Uterus (tissue), 4 donors: ENCODE measurements around the gene PHTF2. TPM values are rescaled to one million over a fixed set of nuclear protein-coding genes. Genes with fewer than 3 reads are reported as not detected.

Source experiments
- DNase-seq, 2 donors: peaks; one replicate each; pipeline ENCODE4 v3.0.0-alpha.2; 2019 to 2020
- H3K27ac ChIP-seq, 2 donors: fragments of 200-600 bp; sonication (generic); 1 replicate in 1 of 2; 2 replicates in 1 of 2; pipeline ENCODE4 v1.5.1; 2016 to 2018
- H3K27me3 ChIP-seq, 2 donors: fragments of 200-600 bp; sonication (generic); one replicate each; pipeline ENCODE4 v1.5.1; 2018 to 2019; ENCODE audit warnings: control low read depth in 1 of 2
- H3K36me3 ChIP-seq, 2 donors: fragments of 200-600 bp; sonication (generic); one replicate each; pipeline ENCODE4 v1.5.1; 2019; ENCODE audit warnings: control low read depth in 1 of 2
- H3K4me1 ChIP-seq, 2 donors: fragments of 200-600 bp; sonication (generic); one replicate each; pipeline ENCODE4 v1.5.1; 2018 to 2019; ENCODE audit warnings: control low read depth in 1 of 2
- H3K4me3 ChIP-seq, 2 donors: fragments of 200-600 bp; sonication (generic); 1 replicate in 1 of 2; 2 replicates in 1 of 2; pipeline ENCODE4 v1.5.1; 2018 to 2019; ENCODE audit warnings: mild to moderate bottlenecking in 1 of 2
- H3K9me3 ChIP-seq, 2 donors: fragments of 200-600 bp; sonication (generic); one replicate each; pipeline ENCODE4 v1.5.1; 2019; ENCODE audit warnings: control low read depth in 1 of 2
- CTCF ChIP-seq, 4 experiments: fragments of 200-600 bp in 2 of 4; fragments of 450-650 bp in 2 of 4; sonication (generic) in 2 of 4; IDR thresholded peaks; one replicate each; pipeline ENCODE4 v1.5.1; 2016 to 2019; ENCODE audit warnings: antibody characterized with exemption in 4 of 4, mild to moderate bottlenecking in 2 of 4, moderate library complexity in 1 of 4
- POLR2A ChIP-seq, 2 donors: fragments of 450-650 bp; IDR thresholded peaks; one replicate each; pipeline ENCODE4 v1.6.1; 2016; ENCODE audit warnings: antibody characterized with exemption in 2 of 2, mild to moderate bottlenecking in 1 of 2, moderate library complexity in 1 of 2
- intact Hi-C: fragments of 100-400 bp; cut with DNase I; formaldehyde crosslinking; loops from one replicate; pipeline ENCODE4 v1.15.1; 2023; ENCODE audit warnings: low total_unique reads
- total RNA-seq, 4 donors: library from RNA; depleted of rRNA in 3 of 4; stranded (reverse); fragments of >200 nt in 3 of 4; gene quantifications; one replicate each; pipeline versions ENCODE4 v1.1.0 to v1.2.4, GENCODE V29; 2014 to 2023
- donor health status: DM: yes; HTN: yes; CAD: no.

The PHTF2 gene
- total RNA-seq, 4 donors from 2014 or later, result 6.4 to 54.8 (median 24.7) TPM

- TF ChIP-seq POLR2A (IDR thresholded peaks at IDR 0.05) (no peak), CTCF (IDR thresholded peaks at IDR 0.05) (no peak)
- no peak for DNase-seq
- Histone ChIP-seq H3K27ac (no peak overlapping the region), H3K4me1 (no peaks in the 10 kb centered on the region), H3K4me3 (no peak overlapping the region), H3K36me3 (no peaks in the 10 kb centered on the region), H3K9me3 (no peaks in the 10 kb centered on the region), H3K27me3 (no peaks in the 10 kb centered on the region)
- intact Hi-C loops, result no loop called here
Measured at GRCh38 chr7:77791956-77792355, 6.6 kb upstream of the PHTF2 start.

GRCh38 chr7:77794000-77794399 lies 4.6 kb upstream of the PHTF2 start:
- TF ChIP-seq POLR2A (IDR thresholded peaks at IDR 0.05), result no peak
- no peak for TF ChIP-seq CTCF (IDR thresholded peaks at IDR 0.05)
- DNase-seq, result no peak
- no peaks in the 10 kb centered on the region for H3K4me1 ChIP-seq
- no peak overlapping the region for H3K27ac ChIP-seq
- H3K27me3 ChIP-seq, result no peaks in the 10 kb centered on the region
- H3K36me3 ChIP-seq, result no peaks in the 10 kb centered on the region
- no peak overlapping the region for H3K4me3 ChIP-seq
- no peaks in the 10 kb centered on the region for H3K9me3 ChIP-seq
- intact Hi-C loops, result no loop called here

GRCh38 chr7:77796109-77796508 lies 2.5 kb upstream of the PHTF2 start:
- TF ChIP-seq POLR2A (IDR thresholded peaks at IDR 0.05) (no peak), CTCF (IDR thresholded peaks at IDR 0.05) (no peak)
- intact Hi-C loops, result no loop called here
- H3K4me3 ChIP-seq, result no peak overlapping the region

GRCh38 chr7:77796960-77797359 lies 1.6 kb upstream of the PHTF2 start:
- Histone ChIP-seq H3K4me1 (peaks cover 0 to 5% of the 10 kb centered on the region in 2 donors), H3K9me3 (no peaks in the 10 kb centered on the region), H3K27ac (peak overlapping the region in 1 of 2 donors; percentile 81), H3K4me3 (peak overlapping the region; percentile 62 to 90), H3K36me3 (no peaks in the 10 kb centered on the region), H3K27me3 (no peaks in the 10 kb centered on the region)
- intact Hi-C loops, result no loop called here
- TF ChIP-seq POLR2A (IDR thresholded peaks at IDR 0.05) (no peak), CTCF (IDR thresholded peaks at IDR 0.05) (no peak)
- DNase-seq, result no peak

More at GRCh38 chr7:77796109-77796508, 2.5 kb upstream of the PHTF2 start:
- no peaks in the 10 kb centered on the region for H3K27me3 ChIP-seq
- peaks cover 0 to 5% of the 10 kb centered on the region in 2 donors for H3K4me1 ChIP-seq
- H3K36me3 ChIP-seq, result no peaks in the 10 kb centered on the region
- no peaks in the 10 kb centered on the region for H3K9me3 ChIP-seq
- H3K27ac ChIP-seq, result no peak overlapping the region
- DNase-seq, result no peak

- Histone ChIP-seq H3K4me1 (peaks cover 0 to 5% of the 10 kb centered on the region in 2 donors), H3K9me3 (no peaks in the 10 kb centered on the region), H3K36me3 (no peaks in the 10 kb centered on the region), H3K4me3 (peak overlapping the region; percentile 62 to 90), H3K27me3 (no peaks in the 10 kb centered on the region), H3K27ac (peak overlapping the region; percentile 81 to 93)
- no peak for DNase-seq
- intact Hi-C loops, result no loop called here
- peak in 1 of 2 donors; percentile 6 for TF ChIP-seq POLR2A (IDR thresholded peaks at IDR 0.05)
- no peak for TF ChIP-seq CTCF (IDR thresholded peaks at IDR 0.05)
Measured at GRCh38 chr7:77797734-77798393, 709 bp upstream of the PHTF2 start.
